GM18508 (cell line): ENCODE measurements around the gene RGS16.

Source experiments
- ATAC-seq: cut with Tn5 transposase; IDR thresholded peaks from one replicate; pipeline ENCODE4 v1.9.1; 2021; ENCODE audit warnings: moderate number of reproducible peaks; ENCODE audit not compliant: insufficient read depth, unreplicated experiment

Gene RGS16

DNA sequence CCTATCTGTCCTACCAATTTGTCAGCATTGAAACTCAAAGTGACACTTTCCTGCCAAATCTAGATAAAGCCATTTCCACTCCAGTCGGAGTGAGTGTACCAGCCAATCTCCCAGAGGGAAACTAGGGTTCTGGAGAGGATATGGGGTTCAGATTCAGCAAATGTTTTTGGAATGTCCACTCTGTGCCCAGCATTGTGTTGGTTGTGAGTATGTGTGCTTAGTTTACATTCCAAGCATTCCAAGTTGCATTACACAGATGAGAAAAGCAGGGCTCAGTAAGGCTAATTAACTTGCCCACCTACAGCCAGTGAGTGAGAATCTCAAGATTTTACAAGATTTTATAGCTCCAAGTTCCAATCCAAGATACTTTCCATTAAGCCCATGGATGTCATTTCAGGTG, 26.4 kb upstream of the RGS16 start:
- no peak for ATAC-seq

DNA sequence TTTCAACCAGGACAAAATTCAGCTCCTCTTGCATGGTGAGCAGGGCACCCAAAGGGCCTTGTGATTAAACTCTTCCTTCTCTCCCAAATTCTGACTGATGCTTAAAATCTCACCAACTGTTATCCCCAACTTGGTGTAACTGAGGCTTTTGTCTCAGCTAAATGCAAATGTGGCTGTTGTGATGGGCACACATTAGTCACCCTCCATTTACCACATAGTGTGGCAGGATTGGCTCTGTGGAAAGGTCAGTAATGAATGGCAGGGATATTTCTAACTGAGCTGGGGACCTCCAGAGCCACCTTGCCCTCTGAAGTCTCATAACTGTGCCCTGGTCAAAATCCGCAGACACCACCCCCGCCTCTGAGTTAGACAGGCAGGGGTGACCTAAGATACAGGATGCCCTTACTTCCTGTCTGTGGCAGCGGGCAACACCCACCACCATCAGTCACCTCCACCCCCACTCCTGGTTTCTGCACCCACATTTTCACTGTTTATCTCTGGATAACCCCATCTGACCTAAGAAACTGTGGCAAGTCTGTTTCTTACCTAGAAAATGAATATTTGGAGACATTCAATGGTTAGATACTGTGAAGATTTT, 25.4 kb upstream of the RGS16 start:
- ATAC-seq = no peak

DNA sequence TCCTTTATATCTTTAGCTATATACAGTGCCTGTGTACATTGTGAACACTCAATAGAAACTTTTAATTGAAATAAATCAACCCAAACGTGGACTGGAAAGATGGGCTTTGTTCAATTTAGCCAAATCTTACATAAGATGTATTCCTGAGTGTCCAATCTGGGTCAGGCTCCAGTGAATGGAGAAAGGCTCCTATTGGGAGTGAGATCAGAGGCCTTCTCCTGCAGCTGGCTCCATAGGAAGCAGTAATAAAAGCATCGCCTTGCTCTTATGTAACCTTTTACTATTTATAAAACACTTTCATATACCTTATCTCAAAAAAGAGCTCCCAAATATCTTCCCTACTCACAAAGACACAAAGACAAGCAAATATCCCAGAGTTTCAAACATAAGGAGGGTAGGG, 24.9 kb upstream of the RGS16 start:
- ATAC-seq = no peak

DNA sequence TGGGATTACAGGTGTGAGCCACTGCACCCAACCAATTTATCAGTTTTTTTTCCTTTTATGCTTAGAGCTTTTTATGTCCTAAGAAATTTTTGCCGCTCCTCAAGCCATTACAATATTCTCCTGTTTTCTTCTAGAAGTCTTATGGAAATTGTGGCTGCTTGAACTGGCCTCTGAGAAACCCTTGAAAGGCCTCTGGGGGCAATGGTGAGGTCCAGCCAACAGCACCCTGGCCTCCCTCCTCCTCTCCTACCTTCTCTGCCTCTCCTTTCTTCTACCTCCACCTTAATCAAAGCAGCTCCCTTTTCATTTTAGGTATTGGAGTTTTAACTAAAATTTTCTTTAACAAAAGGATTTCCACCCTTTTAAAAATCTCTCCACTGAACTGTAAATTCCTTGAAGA, 24.5 kb upstream of the RGS16 start:
- ATAC-seq = no peak

DNA sequence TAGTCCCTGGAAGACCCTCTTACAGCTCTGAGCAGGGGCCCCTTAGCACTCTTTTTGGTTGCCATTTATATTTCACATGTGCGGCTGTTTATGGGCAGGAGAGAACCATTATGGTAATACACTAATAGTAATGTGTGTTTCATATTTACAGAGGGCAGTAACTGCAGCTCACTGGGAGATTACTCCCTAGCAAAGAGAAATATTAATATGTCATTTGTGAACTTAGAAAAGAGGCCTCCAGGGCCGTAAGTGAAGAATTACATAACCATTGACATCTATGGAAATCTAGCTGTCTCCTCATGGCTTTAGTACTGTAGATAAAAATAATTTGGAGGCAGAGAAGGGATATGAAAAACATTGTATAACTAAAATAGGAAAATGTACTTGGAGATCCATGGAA, 23.4 kb upstream of the RGS16 start:
- ATAC-seq = no peak

DNA sequence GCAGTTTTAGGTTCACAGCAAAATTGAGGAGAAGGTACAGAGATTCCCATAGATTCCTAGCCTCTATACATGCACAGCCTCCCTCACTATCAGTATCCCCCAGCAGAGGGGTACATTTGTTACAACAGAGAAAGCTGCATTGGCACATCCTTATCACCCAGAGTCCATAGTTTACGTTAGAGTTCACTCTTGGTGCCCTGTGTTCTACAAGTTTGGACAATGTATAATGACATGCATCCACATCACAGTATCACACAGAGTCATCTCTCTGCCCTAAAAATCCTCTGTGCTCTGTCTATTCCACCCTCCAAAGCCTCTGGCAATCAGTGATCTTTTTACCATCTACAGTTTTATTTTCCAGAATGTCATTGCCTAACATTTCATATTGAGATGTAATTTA, 22.3 kb upstream of the RGS16 start:
- no peak for ATAC-seq

DNA sequence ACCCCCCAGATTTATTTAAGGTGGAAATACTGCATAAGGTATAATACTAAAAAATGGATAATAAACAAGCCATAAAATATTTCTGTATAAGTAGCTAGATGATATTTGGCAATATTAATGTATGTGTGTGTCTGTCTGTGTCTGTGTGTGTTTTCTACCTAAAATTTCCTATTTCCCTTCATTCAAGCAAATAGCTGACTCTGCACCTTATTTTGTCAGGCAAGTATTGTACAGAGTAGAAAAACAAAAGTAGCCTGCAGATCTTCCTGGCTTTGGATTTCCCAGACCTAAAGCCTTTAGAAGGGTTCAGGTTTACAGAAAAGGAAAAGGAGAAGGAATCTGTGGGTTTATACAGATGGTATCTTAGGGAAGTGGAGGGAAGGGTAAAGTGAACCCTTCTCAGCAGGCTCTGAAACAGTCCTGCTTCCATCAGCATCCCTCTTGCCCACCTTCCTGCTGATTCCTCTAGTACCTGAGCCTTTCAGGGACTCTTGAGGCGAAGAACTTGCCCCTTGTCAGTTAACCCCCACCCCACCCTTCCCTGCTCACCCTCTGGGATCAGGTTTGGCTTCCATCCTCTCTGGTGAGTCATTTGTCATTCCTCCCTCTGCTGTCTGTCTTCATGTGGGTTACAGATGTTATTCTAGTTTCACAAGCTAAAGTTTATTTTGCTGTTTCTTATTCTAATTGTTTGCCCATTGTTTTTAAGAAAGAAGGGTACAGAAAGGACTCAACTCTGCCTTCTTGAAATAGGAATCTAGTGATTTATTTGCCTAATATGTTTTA, 21.7 kb upstream of the RGS16 start:
- ATAC-seq = no peak

DNA sequence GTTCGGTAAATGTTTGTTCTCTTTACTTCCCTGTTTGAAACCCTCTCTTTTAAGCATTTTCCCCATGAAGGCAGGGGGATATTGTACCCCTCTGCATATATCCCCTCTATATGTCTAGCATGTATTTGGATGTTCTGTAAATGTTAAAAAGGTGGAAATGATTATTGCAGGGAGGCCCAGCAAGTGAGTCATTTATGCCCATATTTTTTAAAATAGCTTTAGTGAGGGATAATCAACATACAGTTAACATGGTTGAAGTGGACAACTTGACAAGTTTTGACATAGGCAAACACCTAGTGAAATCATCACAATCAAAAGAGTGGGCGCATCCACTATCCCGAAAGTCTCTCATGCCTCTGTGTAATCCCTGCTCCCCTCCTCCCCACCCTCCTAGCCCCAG, 20.8 kb upstream of the RGS16 start:
- no peak for ATAC-seq

DNA sequence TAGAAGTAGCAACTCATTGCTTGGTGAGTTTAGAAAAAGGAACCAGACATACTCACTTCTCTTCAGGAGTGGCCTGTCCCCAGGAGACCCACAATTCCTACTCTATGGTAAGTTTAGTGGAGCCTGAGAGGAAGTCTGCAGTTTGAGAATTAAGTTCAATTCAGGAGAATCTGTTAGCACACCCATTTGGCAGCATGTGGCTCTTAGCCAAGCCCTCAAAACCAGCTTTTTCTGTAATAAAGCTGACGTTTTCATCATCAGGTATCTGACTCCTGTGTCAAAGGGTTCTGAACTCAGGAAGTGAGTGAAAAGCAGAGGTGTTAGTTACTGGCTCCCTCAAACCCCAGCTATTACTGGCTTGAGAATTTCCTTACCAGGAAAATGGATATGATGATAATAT, 20.4 kb upstream of the RGS16 start:
- no peak for ATAC-seq

DNA sequence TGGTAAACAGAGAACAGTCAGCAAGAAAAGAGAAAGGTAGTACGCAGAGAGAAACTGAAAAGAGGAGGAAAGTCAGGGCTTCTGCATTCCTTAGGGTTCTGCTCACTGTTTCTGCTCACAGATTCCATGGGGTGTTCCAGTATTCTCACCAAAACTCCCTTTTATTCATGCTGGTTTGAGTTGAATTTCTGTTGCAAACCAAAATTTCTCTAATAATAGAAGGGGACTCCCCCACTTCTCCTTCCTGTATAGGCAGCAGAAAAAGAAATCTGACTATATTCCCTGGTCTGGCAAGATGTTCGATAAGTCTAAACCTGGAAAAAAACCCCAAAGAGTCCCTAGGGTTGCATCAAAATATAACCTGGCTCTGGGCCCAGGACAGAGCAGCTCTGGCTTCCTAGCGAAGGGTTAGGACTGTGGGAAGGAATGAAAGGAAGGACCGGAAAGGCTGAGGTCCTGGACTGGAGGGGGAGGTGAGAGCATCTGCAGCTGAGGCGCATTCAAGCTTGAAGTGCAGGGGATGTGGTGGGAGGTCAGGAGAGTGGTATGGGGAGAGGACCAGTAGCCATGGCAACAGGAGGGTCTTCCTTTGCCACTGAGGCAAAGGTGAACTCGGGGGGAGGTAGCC, 18.8 kb upstream of the RGS16 start:
- ATAC-seq = peak; percentile 39

DNA sequence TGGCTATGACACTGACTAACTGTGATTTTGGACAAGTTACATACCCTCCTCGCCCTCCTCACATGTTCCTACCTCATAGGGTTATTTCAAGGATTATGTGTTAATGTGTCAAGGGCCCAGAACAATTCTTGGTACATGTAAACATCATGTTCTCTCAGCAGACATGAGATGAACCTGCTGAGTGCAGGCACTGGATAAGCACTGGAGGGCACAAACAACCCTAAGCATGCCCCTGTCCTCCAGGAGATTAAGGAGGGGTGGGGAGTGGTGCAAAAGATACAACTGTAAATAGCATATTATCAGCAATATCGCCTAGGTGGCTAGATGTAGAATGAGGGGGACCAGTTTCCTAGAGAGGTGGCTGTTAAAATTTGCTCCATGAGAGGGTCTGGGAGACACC, 17.7 kb upstream of the RGS16 start:
- ATAC-seq = no peak

DNA sequence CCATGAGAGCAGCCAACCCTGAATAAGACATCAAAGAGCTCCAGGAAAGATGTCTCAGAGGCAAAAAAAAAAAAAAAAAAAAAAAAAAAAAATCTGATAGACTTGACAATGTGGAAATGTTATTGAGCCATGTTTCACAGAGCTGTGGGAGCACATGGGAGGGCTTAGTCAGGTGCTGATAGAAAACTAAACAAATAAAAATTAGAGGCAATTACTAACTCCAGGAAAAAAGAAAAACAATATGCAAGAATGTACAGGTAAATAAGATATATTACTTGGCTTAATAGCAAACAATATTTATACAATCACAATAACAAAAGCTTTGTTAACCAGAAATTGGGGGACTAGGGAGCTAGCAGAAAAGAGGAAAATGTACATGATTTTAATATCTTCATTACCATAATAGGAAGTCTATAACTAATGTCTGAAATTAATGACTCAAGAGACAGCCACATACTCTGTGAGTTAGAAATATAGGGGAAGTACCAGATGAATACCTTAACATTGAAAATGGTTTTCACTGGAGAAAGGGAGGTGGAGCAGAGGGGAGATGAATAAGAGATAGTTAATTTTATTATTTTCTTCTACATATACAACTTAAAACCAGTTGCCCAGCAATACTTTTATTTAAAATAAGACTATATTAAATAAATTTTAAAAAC, 16.9 kb upstream of the RGS16 start:
- ATAC-seq = no peak

DNA sequence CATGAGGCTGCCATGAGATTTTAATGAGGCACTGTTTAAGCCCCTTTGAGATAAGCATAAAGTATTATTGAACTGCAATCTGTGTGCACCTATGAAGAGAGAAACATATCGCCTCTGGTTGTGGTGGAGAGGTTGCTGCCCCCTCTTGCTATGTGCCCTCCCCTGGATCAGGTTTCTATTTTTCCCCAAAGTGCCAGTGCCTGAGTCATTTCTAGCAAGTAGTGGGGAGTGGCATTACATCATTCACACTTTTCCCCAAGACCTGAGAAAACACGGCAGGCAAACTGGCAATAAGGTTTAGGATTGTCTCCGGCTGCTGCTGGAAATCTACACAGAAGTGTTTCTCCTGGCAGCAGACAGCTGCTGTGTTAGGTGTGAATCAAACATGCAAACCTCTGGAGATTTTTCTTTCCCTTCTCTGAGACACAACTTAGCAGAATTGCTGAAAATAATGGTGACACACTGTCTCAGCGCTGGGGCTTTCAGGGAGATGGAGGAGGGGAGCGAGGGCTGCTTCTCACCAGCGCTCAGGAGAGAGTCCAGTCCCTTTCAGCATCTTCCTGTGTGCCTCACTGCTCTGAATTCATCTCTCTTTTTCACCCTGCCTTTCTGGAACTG, 13.7 kb upstream of the RGS16 start:
- ATAC-seq = no peak

DNA sequence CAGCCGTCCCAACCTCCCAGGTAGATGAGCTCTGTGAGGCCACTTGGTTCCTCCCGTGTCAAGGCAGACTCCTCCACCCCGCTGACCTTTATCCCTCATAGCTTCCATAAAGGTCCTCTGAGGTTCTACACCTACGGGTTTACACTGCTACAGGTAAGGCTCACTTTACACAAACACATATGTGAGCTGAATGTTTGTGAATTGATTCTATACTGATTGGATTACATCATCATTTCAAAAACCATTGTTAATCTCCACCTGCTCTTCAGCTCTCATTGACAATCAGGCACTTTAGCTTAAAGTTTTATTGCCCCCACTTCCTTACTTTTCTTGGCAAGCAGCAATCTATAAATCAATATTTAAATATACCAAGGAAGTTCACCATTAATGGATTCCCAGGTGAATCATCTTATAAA, 12.8 kb upstream of the RGS16 start:
- ATAC-seq = no peak

DNA sequence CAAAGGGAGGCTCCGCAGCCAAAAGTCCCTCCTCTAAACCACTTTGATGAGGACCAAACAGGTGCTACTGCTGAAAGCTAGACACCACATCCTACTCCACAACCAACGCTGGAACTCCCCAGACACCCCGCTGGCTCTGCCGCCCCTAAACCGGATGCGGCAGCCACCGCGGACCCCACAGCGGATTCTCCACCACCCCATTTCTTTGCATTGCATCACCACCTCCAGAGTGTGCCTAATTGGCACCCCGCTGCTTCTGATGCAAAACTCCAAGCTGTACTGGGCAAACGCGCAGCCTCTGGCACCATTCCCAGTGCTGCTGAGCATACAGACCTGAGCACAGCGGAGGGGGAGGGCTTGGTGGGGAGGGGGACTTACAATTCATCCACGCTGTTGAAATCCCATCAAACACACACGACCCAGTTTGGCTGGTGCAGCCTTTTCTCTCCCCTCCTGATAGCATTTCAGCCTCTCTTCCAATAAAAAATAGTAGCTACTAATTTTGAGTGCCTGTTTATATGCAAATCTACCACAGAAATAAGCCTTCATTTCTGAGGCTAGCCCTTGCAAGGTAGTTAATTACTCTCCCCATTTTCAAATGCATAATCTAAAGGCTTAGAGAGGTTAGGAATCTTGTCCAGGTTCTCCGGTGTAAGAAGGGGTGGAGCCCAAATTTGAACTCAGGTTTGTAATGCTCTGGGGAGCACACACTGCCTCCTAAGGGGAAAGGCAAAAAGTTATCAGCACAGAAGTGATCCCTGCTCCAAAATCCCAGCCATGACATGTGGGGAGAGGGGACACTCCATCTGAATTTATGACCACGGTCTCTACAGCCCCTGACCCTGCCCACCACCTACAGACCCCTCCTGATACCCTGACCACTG, 12.2 kb upstream of the RGS16 start:
- ATAC-seq = peak; percentile 79

DNA sequence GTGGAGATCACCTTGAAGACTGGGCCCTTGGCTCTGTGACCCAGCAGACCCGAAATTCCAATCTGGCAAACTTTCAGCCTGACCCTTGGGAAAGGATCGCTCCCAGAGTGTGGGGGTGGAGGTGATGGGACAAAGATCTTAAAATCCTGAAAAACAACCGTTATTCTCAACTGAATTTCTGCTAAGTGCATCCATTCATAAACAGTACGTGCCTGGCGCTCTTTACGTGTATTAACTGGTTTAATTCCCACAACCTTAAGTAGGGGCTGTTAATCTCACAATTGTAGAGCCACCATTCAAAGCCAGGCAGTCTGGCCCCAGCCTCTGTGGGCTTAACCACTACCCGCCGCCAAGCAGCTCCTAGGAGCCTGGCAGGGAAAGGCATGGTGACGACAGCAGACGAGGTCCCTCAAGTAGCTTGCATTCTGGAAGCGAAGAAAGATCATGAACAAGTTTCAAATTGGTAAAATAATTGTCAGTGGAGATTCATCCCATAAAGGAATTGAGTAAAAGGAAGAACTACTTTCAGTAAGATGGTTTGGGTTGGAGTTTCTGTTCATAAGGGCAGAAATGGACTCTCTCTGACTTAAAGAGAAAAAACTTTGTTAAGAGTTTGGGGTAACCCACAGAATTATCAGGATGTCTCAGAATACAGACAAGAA, 11.4 kb upstream of the RGS16 start:
- ATAC-seq = peak; percentile 9

DNA sequence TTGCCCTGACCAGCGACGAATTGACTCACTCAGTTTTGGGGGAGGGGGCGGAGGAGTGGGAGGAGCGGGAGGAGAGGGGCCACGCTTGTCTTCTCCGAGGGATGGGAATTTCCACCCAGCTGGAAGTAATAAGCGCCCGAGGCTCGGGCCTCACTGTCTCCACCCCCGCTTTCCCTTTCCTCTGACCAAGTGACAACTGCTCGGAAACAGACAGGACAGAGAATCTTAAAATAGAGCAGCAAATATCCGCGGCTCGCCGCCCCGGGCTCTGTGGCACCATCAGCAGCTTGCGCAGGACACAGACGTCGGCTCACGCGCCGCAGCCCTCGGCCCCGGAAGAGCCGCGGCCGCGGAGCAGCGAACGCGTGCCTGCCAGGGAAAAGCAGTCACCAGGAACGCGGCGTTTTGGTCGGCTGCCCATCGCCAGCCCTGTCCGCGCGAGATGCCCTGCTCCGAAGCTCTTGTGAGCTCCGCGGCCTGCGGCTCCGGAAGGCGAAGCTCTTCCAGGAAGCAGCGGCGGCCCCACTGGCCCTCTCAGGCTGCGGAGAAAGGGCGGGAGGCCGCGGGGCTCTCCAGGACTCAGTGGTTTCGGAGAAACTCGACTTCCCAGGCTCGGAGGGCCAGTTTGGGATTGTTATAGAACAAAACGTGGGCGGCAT, 10.7 kb upstream of the RGS16 start:
- no peak for ATAC-seq

DNA sequence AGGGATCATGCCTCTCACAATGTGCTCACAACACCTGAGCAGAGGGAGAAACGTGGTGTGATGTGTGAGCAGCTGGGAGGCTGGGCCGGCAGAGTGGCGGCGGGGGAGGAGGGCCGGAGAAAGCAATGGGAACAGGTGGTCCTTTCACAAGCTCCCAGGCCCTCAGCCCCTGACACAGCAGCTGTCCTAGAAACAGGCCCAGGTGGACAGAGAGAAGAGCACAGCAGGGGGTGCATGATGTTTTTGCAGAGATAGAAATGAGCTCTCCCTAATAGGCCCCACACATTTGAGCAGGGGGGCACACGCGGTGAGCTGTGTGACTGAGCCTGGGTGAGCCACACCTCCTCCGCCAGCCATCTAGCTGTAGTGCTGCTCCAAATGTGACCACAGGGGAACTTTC, 7.6 kb upstream of the RGS16 start:
- ATAC-seq = no peak

DNA sequence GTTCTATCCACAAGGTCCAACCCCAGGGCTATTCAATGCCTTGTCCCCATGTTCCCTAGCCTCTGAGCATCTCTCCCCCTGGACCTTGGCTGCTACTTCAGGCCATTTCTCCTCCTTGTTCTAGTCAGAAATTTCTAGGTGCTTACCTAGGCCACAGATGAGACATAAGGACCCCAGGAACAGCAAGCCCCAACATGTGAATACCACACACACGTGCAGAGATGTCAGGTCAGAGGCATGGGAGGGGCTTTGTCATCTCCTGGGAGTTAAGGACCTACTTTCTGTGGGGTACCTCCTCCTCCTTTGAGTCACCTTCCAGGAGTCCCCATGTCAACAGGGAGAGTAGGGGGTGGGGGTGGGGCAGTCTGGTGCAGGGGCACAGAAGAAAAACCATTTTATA, 7.1 kb upstream of the RGS16 start:
- no peak for ATAC-seq
